Fibroblast of the aortic adventitia (primary cell): ENCODE data around the gene SLC27A5. TPM values are rescaled to one million over a fixed set of nuclear protein-coding genes. Genes with fewer than 3 reads are reported as not detected.

ENCODE experiments used
- DNase-seq: peaks from one replicate; pipeline ENCODE4 v3.0.0-alpha.2; 2010; ENCODE audit warnings: low read depth
- H3K4me3 ChIP-seq: 2 replicates; pipeline ENCODE4 v1.5.1; 2011; ENCODE audit warnings: low read depth, mild to moderate bottlenecking, control low read depth, low read length, moderate library complexity
- total RNA-seq: library from RNA; depleted of rRNA; stranded (reverse); fragments of >200 nt; gene quantifications from 2 replicates; pipeline ENCODE4 v1.2.3, GENCODE V29; 2012; ENCODE audit warnings: low replicate concordance
- TF ChIP-seq, protein P1 (sequence below): IDR thresholded peaks from 2 replicates; pipeline ENCODE4 v1.5.1; 2011; ENCODE audit warnings: mild to moderate bottlenecking, low read length, control low read depth, inconsistent platforms; ENCODE audit not compliant: insufficient read depth

Gene SLC27A5
- total RNA-seq, 1 donor: 5.2 TPM

DNA sequence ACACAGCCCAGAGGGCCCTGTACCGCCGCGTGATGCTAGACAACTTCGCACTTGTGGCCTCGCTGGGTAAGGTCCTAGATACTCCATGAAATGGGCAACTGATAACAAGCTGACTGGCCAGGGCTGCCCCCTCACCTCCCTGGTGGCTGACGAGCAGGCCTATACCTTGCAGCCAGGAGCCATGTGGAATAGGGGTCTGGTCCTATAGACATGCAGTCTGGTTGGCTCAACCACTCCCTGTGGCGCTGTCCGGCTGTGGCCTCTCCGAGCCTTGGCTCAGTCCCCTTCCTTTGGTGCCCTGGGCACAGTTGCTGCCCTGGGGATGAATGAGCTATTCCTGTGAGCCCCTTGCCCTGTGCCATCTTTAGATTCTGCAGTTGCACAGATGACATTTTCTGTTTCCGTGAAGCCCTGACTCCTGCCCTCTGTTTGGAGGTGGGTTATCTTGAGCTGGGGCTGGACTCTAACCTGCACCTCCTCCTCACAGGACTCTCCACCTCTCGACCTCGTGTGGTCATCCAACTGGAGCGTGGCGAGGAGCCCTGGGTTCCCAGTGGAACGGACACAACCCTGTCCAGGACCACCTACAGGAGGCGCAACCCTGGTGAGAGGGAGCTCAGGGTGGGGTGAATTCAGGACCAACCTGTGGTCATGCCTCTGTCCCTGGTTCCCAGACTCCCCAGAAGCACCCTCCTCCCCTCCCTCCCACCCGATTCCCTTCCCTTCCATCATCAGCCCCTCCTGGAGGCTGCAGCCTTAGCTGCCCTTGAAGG, 42.4 kb downstream of the SLC27A5 start:
- DNase-seq: no peak
- TF ChIP-seq, protein P1, sequence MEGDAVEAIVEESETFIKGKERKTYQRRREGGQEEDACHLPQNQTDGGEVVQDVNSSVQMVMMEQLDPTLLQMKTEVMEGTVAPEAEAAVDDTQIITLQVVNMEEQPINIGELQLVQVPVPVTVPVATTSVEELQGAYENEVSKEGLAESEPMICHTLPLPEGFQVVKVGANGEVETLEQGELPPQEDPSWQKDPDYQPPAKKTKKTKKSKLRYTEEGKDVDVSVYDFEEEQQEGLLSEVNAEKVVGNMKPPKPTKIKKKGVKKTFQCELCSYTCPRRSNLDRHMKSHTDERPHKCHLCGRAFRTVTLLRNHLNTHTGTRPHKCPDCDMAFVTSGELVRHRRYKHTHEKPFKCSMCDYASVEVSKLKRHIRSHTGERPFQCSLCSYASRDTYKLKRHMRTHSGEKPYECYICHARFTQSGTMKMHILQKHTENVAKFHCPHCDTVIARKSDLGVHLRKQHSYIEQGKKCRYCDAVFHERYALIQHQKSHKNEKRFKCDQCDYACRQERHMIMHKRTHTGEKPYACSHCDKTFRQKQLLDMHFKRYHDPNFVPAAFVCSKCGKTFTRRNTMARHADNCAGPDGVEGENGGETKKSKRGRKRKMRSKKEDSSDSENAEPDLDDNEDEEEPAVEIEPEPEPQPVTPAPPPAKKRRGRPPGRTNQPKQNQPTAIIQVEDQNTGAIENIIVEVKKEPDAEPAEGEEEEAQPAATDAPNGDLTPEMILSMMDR: no peak
- no peak overlapping the region for H3K4me3 ChIP-seq

DNA sequence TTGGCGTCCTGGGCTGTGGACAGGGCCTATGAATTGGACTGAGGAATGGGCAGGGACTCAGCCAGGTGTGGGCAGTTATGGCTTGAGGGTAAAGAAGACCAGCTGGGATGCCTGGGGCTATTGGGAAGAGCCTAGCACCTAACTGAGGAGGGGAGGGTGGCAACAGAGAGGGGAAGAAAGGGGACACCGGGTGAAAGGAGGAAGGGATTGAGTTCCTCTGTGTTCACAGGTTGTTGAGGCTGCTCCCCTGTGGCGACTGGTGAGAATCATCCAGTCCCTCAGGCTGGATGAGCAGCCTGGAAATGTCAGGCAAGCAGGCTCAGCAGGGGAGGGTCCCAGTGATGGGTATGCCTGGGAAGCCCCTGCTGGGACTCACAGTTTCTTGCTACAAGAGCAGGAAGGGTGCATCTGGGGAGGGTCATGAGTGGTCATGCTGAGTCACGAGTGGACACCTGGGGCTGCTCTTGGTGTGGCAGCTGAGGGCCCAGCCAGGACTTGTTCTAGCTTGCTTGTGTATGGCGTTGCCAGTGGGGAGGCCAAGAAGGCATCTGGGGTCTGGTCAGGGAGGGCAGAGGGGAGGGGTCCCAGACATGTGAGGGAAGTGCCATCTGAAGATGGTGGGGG, 43.5 kb downstream of the SLC27A5 start:
- peak overlapping the region; percentile 54 for H3K4me3 ChIP-seq
- DNase-seq: no peak

DNA sequence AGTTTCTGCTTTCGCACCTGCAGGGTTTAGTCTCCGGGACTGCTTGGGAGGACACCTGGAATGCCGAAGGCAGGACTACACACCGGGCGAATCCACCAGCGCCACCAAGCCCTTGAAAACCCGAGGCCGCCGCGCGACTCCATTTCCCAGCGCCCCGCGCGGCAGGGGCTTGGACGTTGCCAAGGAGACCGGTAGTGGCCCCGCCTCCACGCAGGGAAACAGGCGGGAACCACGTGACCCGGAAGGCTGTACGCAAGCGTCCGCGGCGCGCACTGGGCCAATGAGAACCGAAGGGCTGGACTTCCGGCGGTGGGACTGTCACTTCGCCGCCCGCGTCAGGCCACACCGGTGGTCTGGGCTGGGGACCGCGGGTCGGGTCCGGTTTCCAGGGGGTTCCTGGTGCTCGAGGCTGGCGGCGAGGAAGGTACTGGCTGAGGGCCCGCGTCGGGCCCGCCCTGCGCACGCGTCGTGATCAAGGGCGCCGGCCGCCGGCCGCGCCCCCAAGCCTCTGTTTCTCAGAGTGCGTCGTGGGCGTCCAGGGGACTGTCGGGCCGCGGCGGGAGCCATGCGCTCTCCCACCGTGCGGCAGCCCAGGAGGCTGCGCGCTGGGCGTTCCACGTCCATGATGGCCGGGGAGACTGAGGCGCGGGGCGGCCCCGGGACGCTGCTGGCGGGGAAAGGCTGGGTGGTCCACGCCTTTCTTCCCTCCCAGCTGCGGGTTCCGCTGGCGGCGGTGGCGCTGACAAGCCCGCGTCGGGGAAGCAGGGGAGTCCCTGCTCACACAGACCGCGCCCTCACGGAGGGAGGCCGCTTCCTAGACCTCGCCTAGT, 44.8 kb downstream of the SLC27A5 start, which contains the start of gene ZNF324:
Gene ZNF324, plus strand, starts transcription at position 321 of the 830 bp plus-strand sequence. CDS start 2,106 bp downstream, outside the sequence.
- TF ChIP-seq, protein P1: no peak
- peak; percentile 93 for DNase-seq

More for the DNA sequence above, 43.5 kb downstream of the SLC27A5 start:
- TF ChIP-seq, protein P1: no peak

DNA sequence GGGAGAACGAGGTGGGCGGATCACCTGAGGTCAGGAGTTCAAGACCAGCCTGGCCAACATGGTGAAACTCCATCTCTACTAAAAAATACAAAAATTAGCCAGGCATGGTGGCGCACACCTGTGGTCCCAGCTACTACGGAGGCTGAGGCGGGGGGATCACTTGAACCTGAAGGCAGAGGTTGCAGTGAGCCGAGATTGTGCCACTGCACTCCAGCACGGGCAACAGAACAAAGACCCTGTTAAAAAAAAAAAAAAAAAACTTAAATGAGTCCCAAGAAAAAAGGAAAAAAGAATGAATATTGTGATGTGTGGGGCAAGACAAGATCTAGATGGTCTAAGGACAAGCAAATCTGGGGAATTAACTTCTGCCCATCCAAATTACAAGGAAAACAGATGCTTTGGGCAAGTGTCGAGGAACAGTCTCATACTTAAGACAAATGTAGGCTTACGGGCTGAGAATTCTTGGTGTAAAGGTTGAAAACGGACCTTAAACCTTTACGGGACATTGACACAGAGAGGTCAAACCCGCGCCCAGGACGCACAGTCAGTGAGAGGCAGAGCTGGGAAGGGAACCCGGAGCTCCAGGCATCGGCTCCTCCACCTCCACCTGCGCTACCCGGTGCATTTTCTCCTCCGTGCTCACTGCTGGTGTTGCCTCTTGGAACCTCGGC, 45.6 kb downstream of the SLC27A5 start:
- DNase-seq: no peak
- TF ChIP-seq, protein P1: no peak
- H3K4me3 ChIP-seq: peak overlapping the region; percentile 86

More for the DNA sequence above, 44.8 kb downstream of the SLC27A5 start, which contains the start of gene ZNF324:
- H3K4me3 ChIP-seq: peak within 1 kb of the TSS; percentile 86

DNA sequence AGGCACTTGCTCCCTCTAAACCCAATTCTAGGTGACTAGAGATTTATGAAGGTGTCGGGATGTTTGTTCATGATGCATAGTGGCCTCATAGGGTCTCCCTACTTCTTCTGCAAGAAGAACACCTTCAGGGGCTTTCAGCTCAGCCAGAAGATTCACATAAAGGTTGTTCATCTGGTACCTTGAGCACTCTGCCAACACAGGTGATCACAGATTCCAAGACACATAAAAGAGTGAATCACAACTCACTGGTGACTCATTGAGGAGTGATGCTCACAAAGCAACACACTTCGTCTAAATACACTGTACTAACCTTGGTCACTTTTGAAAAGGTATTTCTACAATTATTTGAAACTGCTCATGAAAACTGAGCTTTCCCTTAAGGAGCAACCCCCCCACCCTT, 51.8 kb downstream of the SLC27A5 start:
- no peak for DNase-seq
- H3K4me3 ChIP-seq: no peak overlapping the region
- TF ChIP-seq, protein P1: no peak

DNA sequence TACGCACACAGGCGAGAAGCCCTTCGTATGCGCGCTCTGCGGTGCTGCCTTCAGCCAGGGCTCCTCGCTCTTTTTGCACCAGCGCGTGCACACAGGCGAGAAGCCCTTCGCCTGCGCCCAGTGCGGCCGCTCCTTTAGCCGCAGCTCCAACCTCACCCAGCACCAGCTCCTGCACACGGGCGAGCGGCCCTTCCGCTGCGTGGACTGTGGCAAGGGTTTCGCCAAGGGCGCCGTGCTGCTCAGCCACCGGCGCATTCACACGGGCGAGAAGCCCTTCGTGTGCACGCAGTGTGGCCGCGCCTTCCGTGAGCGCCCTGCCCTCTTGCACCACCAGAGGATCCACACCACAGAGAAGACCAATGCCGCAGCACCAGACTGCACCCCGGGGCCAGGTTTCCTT, 55.7 kb downstream of the SLC27A5 start:
- TF ChIP-seq, protein P1: no peak
- H3K4me3 ChIP-seq: no peak overlapping the region
- DNase-seq: no peak
